ENCODE results near the gene UPK1A. TPM values are rescaled to one million over a fixed set of nuclear protein-coding genes. Genes with fewer than 3 reads are reported as not detected.

UPK1A gene
- total and polyA plus RNA-seq, 9 donors, result 0.17 to 7.7 (median 0.28) TPM; not detected in 6

GRCh38 chr19:35629332-35629633 is 37.0 kb upstream of the UPK1A start:
- H3K27me3 ChIP-seq (ENCODE audit: control insufficient read depth, insufficient read depth, low read length), result no peaks in the 10 kb centered on the region
- H3K4me1 ChIP-seq (ENCODE audit: control insufficient read depth, insufficient read depth, low read length), result peaks cover 12% of the 10 kb centered on the region
- no peaks in the 10 kb centered on the region for H3K9me3 ChIP-seq (replicated peaks; ENCODE audit: control insufficient read depth, low read depth, low read length)
- WGBS (ENCODE audit: insufficient coverage), result 10% methylated on average over 6 of the region's 15 CpGs
- H3K4me3 ChIP-seq (ENCODE audit: low read length), result peak overlapping the region; percentile 74
- DNase-seq, result no peak
- H3K36me3 ChIP-seq (ENCODE audit: control insufficient read depth, insufficient read depth, low read length), result peaks cover 40% of the 10 kb centered on the region
- H3K27ac ChIP-seq (ENCODE audit: low read length), result peak overlapping the region; percentile 17

DNA sequence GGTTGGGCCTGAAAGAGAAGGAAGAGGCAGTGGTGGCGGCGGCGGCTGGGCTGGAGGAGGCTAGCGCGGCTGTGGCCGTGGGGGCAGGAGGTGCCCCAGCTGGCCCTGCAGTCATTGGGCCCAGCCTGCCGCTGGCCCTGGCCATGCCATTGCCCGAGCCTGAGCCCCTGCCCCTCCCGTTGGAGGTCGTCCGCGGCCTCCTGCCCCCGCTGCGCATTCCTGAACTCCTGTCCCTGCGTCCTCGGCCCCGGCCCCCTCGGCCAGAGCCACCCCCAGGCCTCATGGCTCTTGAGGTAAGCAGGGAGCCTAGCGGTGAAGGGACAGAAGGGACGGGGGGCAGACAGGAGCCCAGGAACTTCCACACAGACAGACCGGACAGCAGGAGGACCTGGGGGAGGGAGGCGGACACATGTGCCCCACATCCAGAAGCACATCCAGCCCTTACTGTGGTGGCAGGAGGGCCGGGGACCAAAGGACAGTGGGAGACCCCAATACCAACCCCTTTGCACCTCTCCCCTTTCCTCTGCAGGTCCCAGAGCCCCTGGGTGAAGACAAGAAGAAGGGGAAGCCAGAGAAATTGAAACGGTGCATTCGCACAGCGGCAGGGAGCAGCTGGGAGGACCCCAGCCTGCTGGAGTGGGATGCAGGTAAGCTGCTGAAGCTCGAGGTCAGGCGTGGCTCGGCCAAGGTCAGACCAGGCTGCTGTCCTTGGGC is 32.4 kb upstream of the UPK1A start:
- Histone ChIP-seq H3K9me3 (replicated peaks; ENCODE audit: control insufficient read depth, low read depth, low read length) (no peaks in the 10 kb centered on the region), H3K36me3 (ENCODE audit: control insufficient read depth, insufficient read depth, low read length) (peaks cover 65% of the 10 kb centered on the region)
- WGBS (ENCODE audit: insufficient coverage), result 90% methylated on average over 21 of the region's 29 CpGs

DNA sequence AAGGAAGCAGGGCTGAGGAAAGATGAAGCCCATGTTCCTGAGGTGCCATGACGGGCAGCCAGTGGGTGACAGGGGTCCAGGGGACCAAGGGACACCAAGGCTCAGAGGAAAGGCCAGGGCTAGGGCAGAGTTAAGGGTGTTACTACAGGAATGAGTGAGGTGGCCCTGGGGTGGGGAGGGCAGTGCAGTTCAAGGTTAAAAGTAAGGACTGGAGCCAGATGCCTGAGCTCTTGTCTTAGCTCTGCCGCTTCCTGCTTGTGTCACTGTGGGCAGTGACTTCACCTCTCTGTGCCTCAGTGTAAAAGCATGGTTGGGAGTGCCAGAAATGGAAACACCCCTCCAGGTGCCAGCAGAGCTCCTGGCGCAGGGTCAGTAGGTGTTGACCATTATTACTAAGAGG is 29.7 kb upstream of the UPK1A start:
- Histone ChIP-seq H3K27ac (ENCODE audit: low read length) (no peak overlapping the region), H3K36me3 (ENCODE audit: control insufficient read depth, insufficient read depth, low read length) (peaks cover 50% of the 10 kb centered on the region), H3K9me3 (replicated peaks; ENCODE audit: control insufficient read depth, low read depth, low read length) (no peaks in the 10 kb centered on the region), H3K4me1 (ENCODE audit: control insufficient read depth, insufficient read depth, low read length) (peaks cover 4% of the 10 kb centered on the region), H3K27me3 (ENCODE audit: control insufficient read depth, insufficient read depth, low read length) (no peaks in the 10 kb centered on the region), H3K4me3 (ENCODE audit: low read length) (no peak overlapping the region)
- WGBS (ENCODE audit: insufficient coverage), result 94% methylated on average over 2 of the region's 3 CpGs
- DNase-seq, result no peak

More for the DNA sequence above, 32.4 kb upstream of the UPK1A start:
- H3K4me1 ChIP-seq (ENCODE audit: control insufficient read depth, insufficient read depth, low read length), result peaks cover 5% of the 10 kb centered on the region
- no peak overlapping the region for H3K27ac ChIP-seq (ENCODE audit: low read length)
- no peak for DNase-seq
- H3K4me3 ChIP-seq (ENCODE audit: low read length), result no peak overlapping the region
- no peaks in the 10 kb centered on the region for H3K27me3 ChIP-seq (ENCODE audit: control insufficient read depth, insufficient read depth, low read length)

DNA sequence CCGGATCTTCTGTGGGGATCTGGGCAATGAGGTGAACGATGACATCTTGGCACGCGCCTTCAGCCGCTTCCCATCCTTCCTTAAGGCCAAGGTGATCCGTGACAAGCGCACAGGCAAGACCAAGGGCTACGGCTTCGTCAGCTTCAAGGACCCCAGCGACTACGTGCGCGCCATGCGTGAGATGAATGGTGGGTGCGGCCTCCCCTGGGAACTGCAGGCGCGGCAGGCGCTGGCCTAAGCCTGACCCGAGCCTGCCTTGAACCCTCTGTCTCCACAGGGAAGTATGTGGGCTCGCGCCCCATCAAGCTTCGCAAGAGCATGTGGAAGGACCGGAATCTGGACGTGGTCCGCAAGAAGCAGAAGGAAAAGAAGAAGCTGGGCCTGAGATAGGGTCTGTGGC is 29.2 kb upstream of the UPK1A start:
- Histone ChIP-seq H3K27ac (ENCODE audit: low read length) (no peak overlapping the region), H3K27me3 (ENCODE audit: control insufficient read depth, insufficient read depth, low read length) (no peaks in the 10 kb centered on the region), H3K9me3 (replicated peaks; ENCODE audit: control insufficient read depth, low read depth, low read length) (no peaks in the 10 kb centered on the region), H3K4me3 (ENCODE audit: low read length) (no peak overlapping the region), H3K4me1 (ENCODE audit: control insufficient read depth, insufficient read depth, low read length) (peaks cover 9% of the 10 kb centered on the region), H3K36me3 (ENCODE audit: control insufficient read depth, insufficient read depth, low read length) (peaks cover 46% of the 10 kb centered on the region)
- 93% methylated on average over 23 of the region's 25 CpGs for WGBS (ENCODE audit: insufficient coverage)
- no peak for DNase-seq

DNA sequence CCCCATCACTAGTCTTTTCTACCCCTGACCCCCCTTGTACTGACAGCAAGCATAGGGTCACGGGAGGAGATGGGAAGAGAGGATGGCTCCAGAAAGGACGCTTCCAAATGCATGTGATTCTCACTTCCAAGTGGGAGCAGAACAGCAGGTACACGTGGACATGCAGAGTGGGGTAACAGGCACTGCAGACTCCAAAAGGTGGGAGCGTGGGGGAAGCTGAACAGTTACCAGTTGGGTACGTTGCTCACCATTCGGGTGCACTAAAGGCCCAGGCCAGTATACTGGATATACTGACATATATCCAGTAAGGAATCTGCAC is 27.0 kb upstream of the UPK1A start:
- Histone ChIP-seq H3K4me1 (ENCODE audit: control insufficient read depth, insufficient read depth, low read length) (peaks cover 25% of the 10 kb centered on the region), H3K27me3 (ENCODE audit: control insufficient read depth, insufficient read depth, low read length) (no peaks in the 10 kb centered on the region), H3K4me3 (ENCODE audit: low read length) (no peak overlapping the region), H3K27ac (ENCODE audit: low read length) (no peak overlapping the region), H3K9me3 (replicated peaks; ENCODE audit: control insufficient read depth, low read depth, low read length) (no peaks in the 10 kb centered on the region), H3K36me3 (ENCODE audit: control insufficient read depth, insufficient read depth, low read length) (peaks cover 25% of the 10 kb centered on the region)
- 31% methylated on average over 2 of the region's 6 CpGs for WGBS (ENCODE audit: insufficient coverage)
- DNase-seq, result no peak

- Histone ChIP-seq H3K4me3 (ENCODE audit: low read length) (no peak overlapping the region), H3K36me3 (ENCODE audit: control insufficient read depth, insufficient read depth, low read length) (peaks cover 22% of the 10 kb centered on the region), H3K4me1 (ENCODE audit: control insufficient read depth, insufficient read depth, low read length) (peaks cover 30% of the 10 kb centered on the region), H3K27me3 (ENCODE audit: control insufficient read depth, insufficient read depth, low read length) (no peaks in the 10 kb centered on the region), H3K27ac (ENCODE audit: low read length) (no peak overlapping the region), H3K9me3 (replicated peaks; ENCODE audit: control insufficient read depth, low read depth, low read length) (no peaks in the 10 kb centered on the region)
- WGBS (ENCODE audit: insufficient coverage), result 63% methylated on average over 1 of the region's 8 CpGs
- DNase-seq, result no peak
These were observed 26.5 kb upstream of the UPK1A start for GRCh38 chr19:35639863-35640262.

DNA sequence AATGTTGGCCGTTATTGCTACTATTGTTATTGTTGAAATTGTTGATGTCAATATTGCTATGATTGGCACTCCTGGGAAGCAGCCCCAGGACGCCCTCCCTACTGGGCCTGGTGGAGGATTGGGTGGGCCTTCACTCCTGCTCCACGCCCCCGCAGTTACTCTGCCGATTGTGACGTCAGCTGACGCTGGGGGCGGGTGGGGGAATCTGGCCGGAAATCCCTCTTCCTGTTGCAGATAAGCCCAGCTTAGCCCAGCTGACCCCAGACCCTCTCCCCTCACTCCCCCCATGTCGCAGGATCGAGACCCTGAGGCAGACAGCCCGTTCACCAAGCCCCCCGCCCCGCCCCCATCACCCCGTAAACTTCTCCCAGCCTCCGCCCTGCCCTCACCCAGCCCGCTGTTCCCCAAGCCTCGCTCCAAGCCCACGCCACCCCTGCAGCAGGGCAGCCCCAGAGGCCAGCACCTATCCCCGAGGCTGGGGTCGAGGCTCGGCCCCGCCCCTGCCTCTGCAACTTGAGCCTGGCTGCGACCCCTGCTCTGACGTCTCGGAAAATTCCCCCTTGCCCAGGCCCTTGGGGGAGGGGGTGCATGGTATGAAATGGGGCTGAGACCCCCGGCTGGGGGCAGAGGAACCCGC is 24.7 kb upstream of the UPK1A start, which contains the start of gene ETV2:
ETV2 (plus strand) TSS at position 231 of the 637 bp plus-strand sequence. CDS start 716 bp downstream, outside the sequence.
- peak; percentile 54 for DNase-seq
- 7% methylated on average over 14 of the region's 28 CpGs for WGBS (ENCODE audit: insufficient coverage)
- Histone ChIP-seq H3K36me3 (ENCODE audit: control insufficient read depth, insufficient read depth, low read length) (peaks cover 13% of the 10 kb centered on the region), H3K4me3 (ENCODE audit: low read length) (no peak within 1 kb of the TSS), H3K27ac (ENCODE audit: low read length) (no peak within 1 kb of the TSS), H3K9me3 (replicated peaks; ENCODE audit: control insufficient read depth, low read depth, low read length) (no peaks in the 10 kb centered on the region), H3K27me3 (ENCODE audit: control insufficient read depth, insufficient read depth, low read length) (no peaks in the 10 kb centered on the region), H3K4me1 (ENCODE audit: control insufficient read depth, insufficient read depth, low read length) (peaks cover 40% of the 10 kb centered on the region)

DNA sequence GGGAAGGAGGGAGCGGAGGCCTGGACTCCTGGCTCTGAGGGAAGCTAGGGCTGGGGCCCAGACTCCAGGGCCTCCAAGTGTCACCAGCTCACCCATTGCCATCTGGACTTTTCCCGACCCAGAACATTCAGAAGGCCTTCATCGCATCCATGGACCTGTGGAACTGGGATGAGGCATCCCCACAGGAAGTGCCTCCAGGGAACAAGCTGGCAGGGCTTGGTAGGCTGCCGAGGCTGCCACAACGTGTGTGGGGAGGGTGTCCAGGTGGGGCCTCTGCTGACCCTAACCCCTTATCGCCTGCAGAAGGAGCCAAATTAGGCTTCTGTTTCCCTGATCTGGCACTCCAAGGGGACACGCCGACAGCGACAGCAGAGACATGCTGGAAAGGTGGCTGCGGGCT is 24.0 kb upstream of the UPK1A start:
- peaks cover 6% of the 10 kb centered on the region for H3K36me3 ChIP-seq (ENCODE audit: control insufficient read depth, insufficient read depth, low read length)
- peaks cover 40% of the 10 kb centered on the region for H3K4me1 ChIP-seq (ENCODE audit: control insufficient read depth, insufficient read depth, low read length)
- H3K4me3 ChIP-seq (ENCODE audit: low read length), result no peak overlapping the region
- no peak overlapping the region for H3K27ac ChIP-seq (ENCODE audit: low read length)
- DNase-seq, result no peak
- H3K27me3 ChIP-seq (ENCODE audit: control insufficient read depth, insufficient read depth, low read length), result no peaks in the 10 kb centered on the region
- 60% methylated on average over 8 of the region's 10 CpGs for WGBS (ENCODE audit: insufficient coverage)
- no peaks in the 10 kb centered on the region for H3K9me3 ChIP-seq (replicated peaks; ENCODE audit: control insufficient read depth, low read depth, low read length)

- Histone ChIP-seq H3K36me3 (ENCODE audit: control insufficient read depth, insufficient read depth, low read length) (peaks cover 1% of the 10 kb centered on the region), H3K9me3 (replicated peaks; ENCODE audit: control insufficient read depth, low read depth, low read length) (no peaks in the 10 kb centered on the region), H3K27me3 (ENCODE audit: control insufficient read depth, insufficient read depth, low read length) (no peaks in the 10 kb centered on the region), H3K4me3 (ENCODE audit: low read length) (peak overlapping the region; percentile 54), H3K27ac (ENCODE audit: low read length) (peak overlapping the region; percentile 98), H3K4me1 (ENCODE audit: control insufficient read depth, insufficient read depth, low read length) (peaks cover 44% of the 10 kb centered on the region)
- 15% methylated on average over 9 of the region's 15 CpGs for WGBS (ENCODE audit: insufficient coverage)
- DNase-seq, result no peak
These were observed 23.5 kb upstream of the UPK1A start for GRCh38 chr19:35642798-35643254.

DNA sequence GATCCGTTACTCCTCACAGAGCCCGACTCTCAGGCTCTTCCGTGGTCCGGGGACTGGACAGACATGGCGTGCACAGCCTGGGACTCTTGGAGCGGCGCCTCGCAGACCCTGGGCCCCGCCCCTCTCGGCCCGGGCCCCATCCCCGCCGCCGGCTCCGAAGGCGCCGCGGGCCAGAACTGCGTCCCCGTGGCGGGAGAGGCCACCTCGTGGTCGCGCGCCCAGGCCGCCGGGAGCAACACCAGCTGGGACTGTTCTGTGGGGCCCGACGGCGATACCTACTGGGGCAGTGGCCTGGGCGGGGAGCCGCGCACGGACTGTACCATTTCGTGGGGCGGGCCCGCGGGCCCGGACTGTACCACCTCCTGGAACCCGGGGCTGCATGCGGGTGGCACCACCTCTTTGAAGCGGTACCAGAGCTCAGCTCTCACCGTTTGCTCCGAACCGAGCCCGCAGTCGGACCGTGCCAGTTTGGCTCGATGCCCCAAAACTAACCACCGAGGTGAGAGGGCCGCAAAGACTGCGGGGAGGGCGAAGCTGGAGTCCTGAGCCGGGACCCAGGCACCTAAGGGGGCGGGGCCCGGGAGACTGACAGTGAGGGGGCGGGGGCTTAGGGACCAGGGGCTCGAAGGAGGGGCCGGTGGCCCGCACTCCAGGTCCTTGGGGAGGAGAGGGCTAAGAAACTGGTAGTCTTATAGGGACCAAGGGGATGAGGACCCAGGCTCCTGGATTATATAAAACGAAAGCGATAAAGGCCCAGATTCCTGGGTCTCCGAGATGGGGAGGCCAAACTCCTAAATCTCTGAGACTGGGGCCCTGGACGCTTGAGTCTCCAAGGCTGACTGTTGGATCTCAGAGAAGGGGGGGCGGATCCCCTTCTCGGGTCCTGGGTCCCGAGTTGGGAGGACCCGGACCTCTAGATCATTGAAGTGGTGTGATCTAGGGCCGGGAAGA is 22.8 kb upstream of the UPK1A start:
- Histone ChIP-seq H3K9me3 (replicated peaks; ENCODE audit: control insufficient read depth, low read depth, low read length) (no peaks in the 10 kb centered on the region), H3K27ac (ENCODE audit: low read length) (peak overlapping the region; percentile 98), H3K4me1 (ENCODE audit: control insufficient read depth, insufficient read depth, low read length) (peaks cover 44% of the 10 kb centered on the region), H3K36me3 (ENCODE audit: control insufficient read depth, insufficient read depth, low read length) (no peaks in the 10 kb centered on the region), H3K27me3 (ENCODE audit: control insufficient read depth, insufficient read depth, low read length) (no peaks in the 10 kb centered on the region), H3K4me3 (ENCODE audit: low read length) (peak overlapping the region; percentile 54)
- peak; percentile 90 for DNase-seq
- under 1% methylated on average over 63 of the region's 69 CpGs for WGBS (ENCODE audit: insufficient coverage)
